ENCODE measurements around the gene DACT2.

DNA sequence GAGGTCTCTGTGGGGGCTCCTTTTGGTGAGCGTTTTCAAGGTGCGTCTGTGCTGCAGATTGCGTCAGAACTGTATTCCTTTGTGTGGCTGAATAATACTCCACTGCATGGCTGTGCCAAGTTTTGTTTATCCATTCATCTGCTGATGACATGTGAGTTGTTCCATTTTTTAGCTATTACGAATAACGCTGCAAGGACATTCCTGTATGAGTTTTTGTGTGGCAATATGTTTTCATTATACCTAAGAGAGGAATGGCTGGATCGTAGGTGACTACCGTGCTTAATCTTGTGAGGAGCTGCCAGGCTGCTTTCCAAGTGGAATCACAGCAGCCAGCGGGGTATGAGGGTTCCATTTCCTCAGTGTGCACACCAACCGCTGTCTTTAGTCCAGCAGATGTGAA is 1.1 kb upstream of the DACT2 start:
- TF ChIP-seq, protein P1, sequence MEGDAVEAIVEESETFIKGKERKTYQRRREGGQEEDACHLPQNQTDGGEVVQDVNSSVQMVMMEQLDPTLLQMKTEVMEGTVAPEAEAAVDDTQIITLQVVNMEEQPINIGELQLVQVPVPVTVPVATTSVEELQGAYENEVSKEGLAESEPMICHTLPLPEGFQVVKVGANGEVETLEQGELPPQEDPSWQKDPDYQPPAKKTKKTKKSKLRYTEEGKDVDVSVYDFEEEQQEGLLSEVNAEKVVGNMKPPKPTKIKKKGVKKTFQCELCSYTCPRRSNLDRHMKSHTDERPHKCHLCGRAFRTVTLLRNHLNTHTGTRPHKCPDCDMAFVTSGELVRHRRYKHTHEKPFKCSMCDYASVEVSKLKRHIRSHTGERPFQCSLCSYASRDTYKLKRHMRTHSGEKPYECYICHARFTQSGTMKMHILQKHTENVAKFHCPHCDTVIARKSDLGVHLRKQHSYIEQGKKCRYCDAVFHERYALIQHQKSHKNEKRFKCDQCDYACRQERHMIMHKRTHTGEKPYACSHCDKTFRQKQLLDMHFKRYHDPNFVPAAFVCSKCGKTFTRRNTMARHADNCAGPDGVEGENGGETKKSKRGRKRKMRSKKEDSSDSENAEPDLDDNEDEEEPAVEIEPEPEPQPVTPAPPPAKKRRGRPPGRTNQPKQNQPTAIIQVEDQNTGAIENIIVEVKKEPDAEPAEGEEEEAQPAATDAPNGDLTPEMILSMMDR (IDR thresholded peaks at IDR 0.05 in 8 of 11, conservative IDR thresholded peaks at IDR 0.05 in 3 of 11), result no peak
- TF ChIP-seq POLR2AphosphoS5 (IDR thresholded peaks at IDR 0.05) (no peak), POLR2A (IDR thresholded peaks at IDR 0.05) (no peak)

Measured in spleen (tissue), 7 donors.